GM10266 (cell line): ENCODE results near the gene BCL10.

ENCODE experiments used
- DNase-seq: peaks from one replicate; pipeline ENCODE4 v3.0.0; 2012; ENCODE audit errors: extremely low spot score
- TF ChIP-seq, protein P1 (sequence below): IDR thresholded peaks from 2 replicates; pipeline ENCODE4 v1.5.1; 2012; ENCODE audit warnings: mild to moderate bottlenecking, low read depth; ENCODE audit not compliant: control insufficient read depth, insufficient read depth; ENCODE audit errors: missing control alignments

BCL10 gene

DNA sequence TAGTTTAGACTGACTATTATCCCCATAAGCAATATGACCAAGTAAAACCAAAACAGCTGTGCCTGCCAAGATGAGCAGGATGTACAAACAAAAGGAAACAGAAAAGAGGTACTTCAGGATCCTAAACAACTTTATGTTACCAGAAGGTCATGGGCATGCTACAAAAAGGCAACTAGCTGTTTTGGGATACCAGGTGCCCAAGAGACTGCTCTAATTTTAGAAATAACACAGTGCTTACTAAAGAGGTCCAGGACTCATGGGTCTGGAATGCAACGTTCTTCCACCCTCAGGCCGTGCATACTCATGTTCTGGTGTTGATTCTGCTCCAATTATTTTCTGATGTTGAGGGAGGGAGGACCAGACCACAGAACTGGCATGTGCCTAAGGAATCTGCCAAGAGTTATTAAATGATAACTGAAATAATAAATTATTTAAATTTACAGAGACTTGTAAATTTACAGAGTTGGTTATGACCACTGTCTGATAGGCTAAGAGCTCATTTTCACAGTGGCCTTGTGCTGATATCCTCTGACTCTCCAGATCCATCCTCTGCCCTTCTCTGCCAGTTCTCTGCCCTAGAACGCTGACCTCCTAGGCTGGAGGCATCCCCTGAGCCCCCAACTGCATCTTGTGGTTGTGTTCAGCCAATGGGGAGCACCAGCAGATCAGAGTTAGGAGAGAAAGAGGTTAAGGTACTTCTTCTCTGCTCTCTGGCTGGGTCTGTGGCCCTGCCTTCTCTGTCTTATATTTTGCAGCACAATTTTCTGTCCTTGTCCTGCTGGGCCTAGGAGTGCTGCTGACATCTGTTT, 37.7 kb upstream of the BCL10 start:
- TF ChIP-seq, protein P1, sequence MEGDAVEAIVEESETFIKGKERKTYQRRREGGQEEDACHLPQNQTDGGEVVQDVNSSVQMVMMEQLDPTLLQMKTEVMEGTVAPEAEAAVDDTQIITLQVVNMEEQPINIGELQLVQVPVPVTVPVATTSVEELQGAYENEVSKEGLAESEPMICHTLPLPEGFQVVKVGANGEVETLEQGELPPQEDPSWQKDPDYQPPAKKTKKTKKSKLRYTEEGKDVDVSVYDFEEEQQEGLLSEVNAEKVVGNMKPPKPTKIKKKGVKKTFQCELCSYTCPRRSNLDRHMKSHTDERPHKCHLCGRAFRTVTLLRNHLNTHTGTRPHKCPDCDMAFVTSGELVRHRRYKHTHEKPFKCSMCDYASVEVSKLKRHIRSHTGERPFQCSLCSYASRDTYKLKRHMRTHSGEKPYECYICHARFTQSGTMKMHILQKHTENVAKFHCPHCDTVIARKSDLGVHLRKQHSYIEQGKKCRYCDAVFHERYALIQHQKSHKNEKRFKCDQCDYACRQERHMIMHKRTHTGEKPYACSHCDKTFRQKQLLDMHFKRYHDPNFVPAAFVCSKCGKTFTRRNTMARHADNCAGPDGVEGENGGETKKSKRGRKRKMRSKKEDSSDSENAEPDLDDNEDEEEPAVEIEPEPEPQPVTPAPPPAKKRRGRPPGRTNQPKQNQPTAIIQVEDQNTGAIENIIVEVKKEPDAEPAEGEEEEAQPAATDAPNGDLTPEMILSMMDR: no peak
- no peak for DNase-seq

DNA sequence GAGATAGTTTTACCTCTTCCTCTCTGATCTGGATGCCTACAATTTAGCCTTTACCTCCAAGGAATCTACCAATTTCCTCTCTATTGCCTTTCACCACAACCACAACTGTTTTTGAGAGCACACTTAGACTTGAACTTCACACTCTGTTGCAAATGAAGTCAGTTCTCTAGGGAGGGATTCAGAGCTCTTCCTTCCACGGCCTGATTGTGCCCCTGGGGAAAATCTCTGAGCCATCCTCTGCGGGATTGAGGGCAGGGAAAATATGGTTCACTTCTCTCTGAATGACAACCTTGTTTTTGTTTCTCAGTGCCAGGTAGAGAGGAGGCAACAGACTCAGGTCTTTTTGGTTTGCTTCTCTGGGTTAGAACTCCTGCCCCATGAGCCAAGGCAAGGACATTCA, 35.4 kb upstream of the BCL10 start:
- DNase-seq: no peak
- TF ChIP-seq, protein P1: no peak

DNA sequence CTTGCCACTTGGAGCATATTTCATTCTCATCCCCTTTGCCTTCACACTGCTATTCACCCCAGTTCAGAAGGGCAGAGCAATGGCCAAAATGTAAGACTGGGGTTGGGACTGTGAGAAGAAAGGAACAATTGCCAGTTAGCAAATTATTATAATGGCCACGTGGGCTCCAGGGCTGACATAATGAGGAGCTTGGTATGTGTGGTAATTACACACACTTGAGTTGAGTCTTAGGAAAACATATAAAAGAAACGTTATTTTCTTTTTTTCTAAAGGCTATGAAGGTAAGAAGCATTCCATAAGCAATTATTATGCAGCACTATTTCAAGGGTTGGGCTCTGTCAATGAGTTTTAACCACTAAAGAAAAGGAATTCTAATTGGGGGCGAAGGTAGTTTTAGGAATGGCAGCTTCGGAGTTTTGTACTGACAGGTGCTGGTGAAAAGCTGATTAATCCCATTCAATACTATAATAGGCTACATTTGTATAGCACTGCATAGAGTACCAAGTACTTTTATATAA, 32.5 kb upstream of the BCL10 start:
- DNase-seq: no peak
- TF ChIP-seq, protein P1: no peak

DNA sequence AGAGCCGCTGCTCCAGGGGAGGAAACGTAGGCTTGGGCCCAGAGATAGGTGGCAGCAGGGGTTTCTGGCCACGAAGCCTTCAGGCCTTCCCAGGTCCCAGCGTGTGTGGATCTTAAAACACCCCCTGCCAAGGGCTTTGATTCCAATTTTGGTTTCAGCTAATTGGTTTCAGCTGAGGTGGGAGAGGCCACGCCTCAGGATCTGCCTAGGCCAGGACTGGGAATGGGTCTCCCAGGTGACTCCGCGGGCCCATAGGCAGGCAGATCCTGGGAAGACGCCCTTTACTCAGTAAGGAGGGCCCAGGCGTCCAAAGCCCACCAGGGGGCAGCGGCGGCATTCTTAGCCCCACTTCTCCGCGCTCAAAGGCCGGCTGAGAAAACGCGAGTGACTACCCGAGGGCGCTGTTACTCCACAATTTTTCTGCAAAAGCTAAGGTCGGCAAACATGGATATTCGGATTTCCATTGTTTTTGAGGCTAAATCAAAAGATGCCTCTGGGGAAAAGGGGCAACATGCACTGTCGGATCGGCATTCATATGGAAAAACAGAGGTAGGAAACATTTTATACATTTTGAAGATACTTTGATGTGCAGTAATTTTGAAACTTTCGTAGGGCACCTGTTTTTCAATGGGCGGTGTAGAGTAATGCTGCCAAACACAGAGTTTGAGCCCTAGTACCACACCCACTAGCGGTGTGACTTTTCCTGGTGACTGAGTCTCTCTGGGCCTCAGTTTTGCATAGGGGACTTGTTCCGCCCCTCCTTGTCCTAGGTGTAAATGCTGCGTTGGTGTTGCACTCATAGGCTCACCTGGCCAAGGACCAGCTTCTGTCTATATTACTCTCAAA, 31.8 kb upstream of the BCL10 start:
- TF ChIP-seq, protein P1: peak; percentile 88
- peak; percentile 60 for DNase-seq

DNA sequence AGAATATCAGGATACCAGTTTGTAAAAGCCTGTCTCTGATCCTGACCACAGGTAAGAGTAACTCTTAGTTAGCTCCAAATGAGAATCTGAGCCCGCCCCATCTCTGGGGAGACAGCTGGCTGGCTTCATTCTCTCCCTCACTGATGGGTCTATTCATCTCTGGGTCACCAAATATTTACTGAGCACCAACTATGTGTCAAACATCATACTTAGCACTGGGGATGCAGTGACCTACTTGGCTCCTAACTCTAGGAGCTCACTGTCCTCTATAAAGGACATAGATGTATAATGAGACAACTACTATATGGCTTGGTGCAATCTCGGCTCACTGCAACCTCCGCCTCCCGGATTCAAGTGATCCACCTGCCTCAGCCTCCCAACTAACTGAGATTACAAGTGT, 29.8 kb upstream of the BCL10 start:
- TF ChIP-seq, protein P1: no peak
- no peak for DNase-seq

DNA sequence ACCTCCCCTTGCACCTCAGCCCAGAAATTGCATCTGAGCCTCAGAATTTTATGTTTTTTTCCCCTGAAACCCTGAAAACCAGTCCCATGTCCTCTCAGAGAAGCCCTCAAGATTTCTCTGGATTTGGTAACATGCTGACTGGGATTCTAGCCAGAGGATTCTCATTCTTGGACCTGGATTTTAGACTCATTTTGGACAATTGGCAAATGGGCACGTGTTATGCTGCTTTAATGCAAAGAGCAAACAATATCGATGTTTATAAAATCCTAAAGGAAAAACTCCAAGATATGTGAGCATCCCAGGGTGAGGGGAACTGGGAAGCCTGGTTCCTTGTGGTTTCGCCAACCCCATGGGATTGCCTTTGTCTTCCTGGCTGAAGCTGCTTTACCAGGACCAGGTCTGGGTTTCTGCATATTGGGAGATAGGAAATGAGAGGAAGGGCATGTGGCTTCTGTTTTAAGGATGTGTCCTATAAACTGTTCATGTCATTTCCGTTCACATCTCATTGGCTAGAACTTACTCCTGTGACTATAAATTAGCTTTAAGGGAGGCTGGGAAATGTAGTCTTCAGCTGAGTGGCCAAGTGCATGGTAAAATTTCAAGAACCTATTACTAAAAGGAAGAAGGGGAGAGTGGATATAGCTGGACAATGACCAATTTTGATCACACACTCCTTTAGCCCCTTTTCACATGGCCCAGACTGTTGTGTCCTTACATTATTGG, 27.2 kb upstream of the BCL10 start:
- no peak for DNase-seq
- TF ChIP-seq, protein P1: no peak
